NK-92 (cell line): Measurements from ENCODE around the gene MPPE1.
"Not testable (repeated sequence)": the region's sequence is repeated elsewhere in the genome, so short reads cannot be mapped to it uniquely, and the experiment has no call there.

Source experiments
- DNase-seq: peaks from one replicate; lab custom pipeline; 2025; ENCODE audit not compliant: unreplicated experiment; lab: John Stamatoyannopoulos, UW

Gene MPPE1, protein sequence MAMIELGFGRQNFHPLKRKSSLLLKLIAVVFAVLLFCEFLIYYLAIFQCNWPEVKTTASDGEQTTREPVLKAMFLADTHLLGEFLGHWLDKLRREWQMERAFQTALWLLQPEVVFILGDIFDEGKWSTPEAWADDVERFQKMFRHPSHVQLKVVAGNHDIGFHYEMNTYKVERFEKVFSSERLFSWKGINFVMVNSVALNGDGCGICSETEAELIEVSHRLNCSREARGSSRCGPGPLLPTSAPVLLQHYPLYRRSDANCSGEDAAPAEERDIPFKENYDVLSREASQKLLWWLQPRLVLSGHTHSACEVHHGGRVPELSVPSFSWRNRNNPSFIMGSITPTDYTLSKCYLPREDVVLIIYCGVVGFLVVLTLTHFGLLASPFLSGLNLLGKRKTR

DNA sequence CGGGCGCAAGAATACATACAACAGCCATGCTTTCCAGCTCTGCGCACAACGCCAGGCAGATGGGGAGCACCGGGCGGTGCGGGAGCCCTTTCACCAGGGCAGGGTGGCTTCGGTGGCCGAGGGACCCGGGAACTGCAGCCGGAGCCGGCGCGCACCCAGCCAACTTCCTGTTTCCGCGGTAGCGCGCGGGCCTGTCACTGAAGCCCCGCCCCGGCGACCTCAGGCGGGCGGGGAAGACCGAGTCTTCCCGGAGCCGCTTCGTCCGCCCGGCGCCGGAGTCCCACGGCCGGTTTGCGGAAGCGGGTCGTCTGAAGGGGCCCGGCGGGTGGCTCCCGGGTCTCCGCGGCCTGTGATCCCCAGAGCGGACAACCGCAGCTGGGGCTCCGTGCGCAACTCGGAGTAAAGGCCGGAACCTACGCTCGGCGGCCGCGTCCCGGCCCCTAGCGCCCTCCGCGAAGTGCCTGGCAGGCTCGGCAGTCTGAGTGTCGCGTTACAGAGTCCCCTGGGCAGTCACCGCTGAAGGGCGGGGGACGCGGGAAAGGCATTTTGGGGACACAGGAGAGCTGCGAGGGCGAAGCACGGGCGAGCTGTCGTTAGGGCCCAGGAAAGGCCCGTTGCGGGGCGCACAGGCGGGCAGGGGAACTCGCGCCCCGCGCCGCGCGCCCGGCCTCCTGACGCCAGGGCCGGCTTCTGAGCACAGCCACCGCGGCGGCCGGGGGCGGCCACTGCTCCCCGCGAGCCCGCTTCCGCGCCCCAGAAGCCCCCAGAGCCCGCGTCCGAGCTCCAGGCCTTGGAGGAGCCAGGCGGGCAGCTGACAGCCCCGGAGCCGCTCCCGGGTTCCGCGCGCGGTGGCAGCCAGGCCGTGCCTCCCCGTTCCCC, at the start of gene MPPE1:
TSS of gene MPPE1 (minus strand) at position 136 of the 879 bp plus-strand sequence. CDS start 11,053 bp downstream, outside the sequence.
- DNase-seq = no peak

GRCh38 chr18:11957636-11958035, 49.5 kb upstream of the MPPE1 start:
- DNase-seq = no peak

DNA sequence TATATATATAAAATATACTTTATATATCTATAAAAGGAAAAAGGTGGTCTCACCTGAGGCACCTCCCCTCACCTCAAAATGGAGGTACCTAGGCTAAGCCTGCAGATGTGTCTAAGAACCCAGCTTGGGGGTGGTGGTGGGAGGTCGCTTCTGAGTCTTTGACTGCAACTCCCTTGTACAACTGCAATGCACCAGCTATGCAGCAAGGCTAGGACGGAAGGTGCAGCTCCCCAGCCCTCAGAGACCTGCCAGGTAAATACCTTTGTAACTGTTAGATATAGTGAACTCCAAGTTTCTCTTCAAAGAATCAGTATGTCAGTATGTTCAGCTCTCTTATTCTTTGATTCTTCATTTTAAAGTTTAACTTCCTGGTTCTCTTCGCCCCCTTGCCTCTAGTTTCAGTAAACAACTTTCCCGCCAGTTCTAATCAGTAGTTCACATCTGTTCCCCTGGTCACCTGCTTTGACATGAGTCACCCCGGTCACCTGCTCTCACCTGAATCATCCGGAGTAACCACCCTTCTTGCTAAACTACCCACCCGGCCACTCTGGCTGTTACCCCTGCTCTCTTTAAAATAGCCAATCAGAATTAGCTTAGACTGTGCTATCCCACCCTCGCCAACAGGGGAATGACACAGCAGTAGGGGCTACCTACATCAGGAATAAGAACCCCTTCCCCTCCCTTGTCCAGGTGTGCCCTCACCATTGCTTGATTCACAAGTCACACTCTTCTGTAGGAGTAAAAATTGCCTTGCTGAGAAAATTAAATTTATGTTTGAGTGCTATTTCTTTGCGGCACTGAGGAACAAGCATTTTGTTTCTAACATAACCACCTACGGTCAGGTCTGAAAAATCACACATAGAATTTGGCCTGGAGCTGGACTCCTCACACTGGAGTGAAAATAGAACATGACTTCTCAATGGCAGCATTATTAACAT, 48.5 kb upstream of the MPPE1 start:
- no peak for DNase-seq

GRCh38 chr18:11955239-11956029, 47.3 kb upstream of the MPPE1 start:
- DNase-seq = no peak

- DNase-seq = no peak
Measured at GRCh38 chr18:11953113-11953512, 45.0 kb upstream of the MPPE1 start.

DNA sequence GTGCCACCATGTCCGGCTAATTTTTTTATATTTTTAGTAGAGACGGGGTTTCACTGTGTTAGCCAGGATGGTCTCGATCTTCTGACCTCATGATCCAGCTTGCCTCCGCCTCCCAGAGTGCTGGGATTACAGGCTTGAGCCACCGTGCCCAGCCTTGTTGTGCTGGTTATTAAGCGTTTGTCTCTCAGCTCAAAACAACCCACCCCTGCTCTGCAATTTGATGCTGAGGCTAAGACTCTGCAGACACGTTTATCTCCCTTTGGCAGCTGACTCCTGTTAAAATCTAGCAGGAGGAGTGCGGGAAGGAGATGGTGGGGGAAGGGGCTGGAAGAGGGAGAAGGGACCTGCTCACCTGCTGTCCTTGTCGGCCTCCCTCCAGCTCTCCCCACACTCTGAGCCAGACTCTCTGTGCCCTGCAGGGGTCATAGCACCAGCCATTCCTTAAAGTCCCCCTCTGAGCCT, 43.3 kb upstream of the MPPE1 start:
- DNase-seq = no peak

DNA sequence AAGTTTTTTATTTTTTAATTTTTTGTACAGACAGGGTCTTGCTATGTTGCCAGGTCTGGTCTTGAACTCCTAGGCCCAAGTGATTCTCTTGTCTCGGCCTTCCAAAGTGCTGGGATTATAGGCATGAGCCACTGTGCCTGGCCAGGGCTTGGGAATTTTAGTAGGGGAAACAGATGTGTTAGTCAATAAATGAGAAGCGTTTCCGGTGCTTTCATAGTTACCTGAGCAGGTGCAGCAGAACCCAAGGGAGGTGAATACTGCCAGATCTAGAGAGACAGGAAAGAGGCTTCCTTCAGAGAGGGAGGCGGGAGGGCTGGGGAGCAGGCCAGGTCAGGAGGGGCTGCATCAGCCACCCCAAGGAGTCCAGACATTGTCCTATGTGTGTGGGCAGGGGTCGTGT, 42.7 kb upstream of the MPPE1 start:
- no peak for DNase-seq

GRCh38 chr18:11948852-11949523, 40.9 kb upstream of the MPPE1 start:
- no peak for DNase-seq

DNA sequence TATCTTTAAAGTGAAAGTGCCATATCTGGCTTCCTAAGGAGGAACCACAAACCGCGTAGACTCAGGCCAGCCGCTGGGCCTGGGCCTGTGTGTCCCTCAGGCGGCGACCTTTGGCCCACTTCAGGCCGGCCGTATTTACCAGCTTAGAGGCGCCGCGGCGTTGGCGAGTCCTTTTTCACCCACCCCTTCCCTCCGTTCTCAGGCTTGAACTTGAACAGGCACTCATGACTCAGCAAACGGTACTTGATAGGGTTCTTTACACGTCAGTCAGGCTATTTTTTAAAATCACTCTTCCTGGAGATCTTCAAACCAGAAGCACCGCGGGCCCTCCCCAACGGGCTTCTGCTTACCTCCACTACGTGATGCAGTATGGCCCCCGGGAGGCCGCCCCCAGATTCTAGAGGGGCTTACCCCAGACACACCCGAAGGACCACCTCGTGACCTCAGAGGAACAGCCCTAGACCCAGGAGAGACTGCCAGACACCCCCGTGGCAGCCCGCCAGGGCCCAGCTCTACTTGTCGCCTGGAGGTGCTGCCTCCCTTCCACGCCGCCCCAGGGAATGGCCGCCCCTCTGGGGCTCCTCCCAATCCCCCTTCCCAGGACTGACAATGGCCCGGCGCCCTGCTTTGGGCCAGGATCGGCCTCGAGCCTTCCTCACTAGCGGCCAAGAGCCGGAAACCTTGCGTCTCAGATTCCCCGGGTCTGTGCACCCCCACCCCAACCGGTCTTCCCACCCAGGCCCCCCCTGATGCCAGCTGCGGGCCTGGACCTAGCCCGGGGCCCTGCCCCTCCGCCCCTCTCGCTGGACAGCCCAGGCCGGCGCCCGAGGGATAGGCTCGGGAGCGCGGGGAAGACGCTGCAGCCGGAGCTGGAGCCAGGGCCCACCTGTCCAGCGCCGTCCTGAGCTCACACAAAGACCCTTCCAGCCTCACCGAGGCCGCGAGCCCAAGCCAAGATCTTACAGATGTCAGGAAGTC, 39.4 kb upstream of the MPPE1 start:
- DNase-seq = no peak

DNA sequence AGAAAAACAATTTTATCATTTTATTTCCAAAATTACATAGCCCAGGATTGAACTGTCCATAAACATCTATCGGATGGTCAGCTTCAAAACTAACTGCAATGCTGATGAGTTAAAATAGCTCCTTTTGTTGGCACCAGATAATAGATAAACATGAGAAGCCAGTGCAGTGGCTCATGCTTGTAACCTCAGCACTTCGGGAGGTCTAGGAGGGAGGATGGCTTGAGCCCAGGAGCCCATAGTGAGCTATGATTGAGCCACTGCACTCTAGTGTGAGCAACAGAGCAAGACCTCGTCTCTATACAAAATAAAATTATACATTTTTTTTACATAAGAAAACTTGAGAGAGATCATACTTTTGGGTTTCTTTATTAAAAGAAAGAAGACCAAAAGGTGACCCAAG, 38.6 kb upstream of the MPPE1 start:
- no peak for DNase-seq

- DNase-seq = not testable (repeated sequence)
Measured at GRCh38 chr18:11945834-11946659, 37.9 kb upstream of the MPPE1 start.

GRCh38 chr18:11944786-11945185, 36.7 kb upstream of the MPPE1 start:
- DNase-seq = no peak

- no peak for DNase-seq
Measured at GRCh38 chr18:11944252-11944651, 36.1 kb upstream of the MPPE1 start.

DNA sequence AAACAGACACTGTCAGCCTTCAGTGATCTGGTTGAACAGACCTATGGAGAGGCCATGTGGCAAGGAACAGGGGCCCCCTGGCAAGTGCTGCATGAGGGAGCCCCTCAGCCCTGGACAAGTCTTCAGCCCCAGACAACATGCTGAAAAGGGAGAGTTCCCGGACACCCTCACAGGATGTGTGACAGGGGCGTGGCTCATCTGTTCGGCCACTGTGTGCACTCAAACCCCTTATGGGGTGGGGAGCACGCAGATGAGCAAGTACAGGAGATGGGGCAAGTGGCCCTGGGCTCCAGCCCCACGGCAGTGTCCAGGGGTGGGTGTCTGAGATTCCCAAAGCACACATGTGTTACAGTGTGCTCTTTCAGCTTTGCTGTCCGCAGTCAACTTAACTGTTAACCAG, 35.4 kb upstream of the MPPE1 start:
- no peak for DNase-seq

GRCh38 chr18:11940956-11941355, 32.8 kb upstream of the MPPE1 start:
- DNase-seq = no peak

- no peak for DNase-seq
Measured at GRCh38 chr18:11937874-11938478, 29.9 kb upstream of the MPPE1 start.

DNA sequence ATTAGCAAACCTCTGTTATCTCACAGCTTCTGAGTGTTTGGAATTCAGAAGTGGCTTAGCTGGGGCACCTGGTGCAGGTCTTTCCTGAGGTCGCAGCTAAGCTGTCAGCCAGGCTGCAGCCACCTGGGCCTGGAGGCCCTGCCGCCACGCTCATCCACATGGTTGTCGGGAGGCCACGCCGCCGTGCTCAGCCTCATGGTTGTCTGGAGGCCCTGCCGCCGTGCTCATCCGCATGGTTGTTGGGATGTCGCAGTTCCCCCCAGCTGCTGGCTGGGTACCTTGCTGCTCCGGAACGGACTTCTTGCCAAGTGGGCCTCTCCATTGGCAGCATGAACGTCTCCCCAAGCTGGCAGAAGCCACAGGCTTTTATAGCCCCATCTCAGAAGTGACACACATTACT, 24.3 kb upstream of the MPPE1 start:
- no peak for DNase-seq
